ENCODE data around the gene EFHC2. TPM values are rescaled to one million over a fixed set of nuclear protein-coding genes. Genes with fewer than 3 reads are reported as not detected.

Gene EFHC2
- total RNA-seq, 1 donor from 2014 or later = 3.2 TPM

- H3K27ac ChIP-seq = no peak overlapping the region
- TF ChIP-seq CTCF (IDR thresholded peaks at IDR 0.05) = no peak
- no peak for TF ChIP-seq POLR2AphosphoS5 (IDR thresholded peaks at IDR 0.05; ENCODE audit: insufficient read depth in 1 of 2, low read depth in 1 of 2)
- no peak for TF ChIP-seq POLR2A (IDR thresholded peaks at IDR 0.05)
- intact Hi-C loops (cut with DNase I) = no loop called here
- DNase-seq (ENCODE audit: extremely low spot score in 2 of 2) = no peak
- no peaks in the 10 kb centered on the region for H3K36me3 ChIP-seq
- H3K4me1 ChIP-seq = no peaks in the 10 kb centered on the region
- no peak overlapping the region for H3K4me3 ChIP-seq
- H3K27me3 ChIP-seq = no peaks in the 10 kb centered on the region
- no peaks in the 10 kb centered on the region for H3K9me3 ChIP-seq
Observed at GRCh38 chrX:44314259-44314734, 29.2 kb downstream of the EFHC2 start.

GRCh38 chrX:44312421-44312820, 31.1 kb downstream of the EFHC2 start:
- Histone ChIP-seq H3K27me3 (no peaks in the 10 kb centered on the region), H3K9me3 (no peaks in the 10 kb centered on the region), H3K4me3 (no peak overlapping the region), H3K36me3 (no peaks in the 10 kb centered on the region), H3K27ac (no peak overlapping the region), H3K4me1 (no peaks in the 10 kb centered on the region)
- no peak for DNase-seq (ENCODE audit: extremely low spot score in 2 of 2)
- intact Hi-C loops (cut with DNase I) = no loop called here
- TF ChIP-seq POLR2AphosphoS5 (IDR thresholded peaks at IDR 0.05; ENCODE audit: insufficient read depth in 1 of 2, low read depth in 1 of 2) (no peak), POLR2A (IDR thresholded peaks at IDR 0.05) (no peak), CTCF (IDR thresholded peaks at IDR 0.05) (no peak)

GRCh38 chrX:44310227-44310626, 33.2 kb downstream of the EFHC2 start:
- H3K27ac ChIP-seq = no peak overlapping the region
- H3K27me3 ChIP-seq = no peaks in the 10 kb centered on the region
- no peaks in the 10 kb centered on the region for H3K9me3 ChIP-seq
- no peaks in the 10 kb centered on the region for H3K4me1 ChIP-seq
- no peak overlapping the region for H3K4me3 ChIP-seq
- no peak for DNase-seq (ENCODE audit: extremely low spot score in 2 of 2)
- TF ChIP-seq POLR2A (IDR thresholded peaks at IDR 0.05) (no peak), POLR2AphosphoS5 (IDR thresholded peaks at IDR 0.05; ENCODE audit: insufficient read depth in 1 of 2, low read depth in 1 of 2) (no peak), CTCF (IDR thresholded peaks at IDR 0.05) (no peak)
- intact Hi-C loops (cut with DNase I) = no loop called here
- no peaks in the 10 kb centered on the region for H3K36me3 ChIP-seq

GRCh38 chrX:44308869-44309268, 34.6 kb downstream of the EFHC2 start:
- Histone ChIP-seq H3K36me3 (no peaks in the 10 kb centered on the region), H3K4me1 (no peaks in the 10 kb centered on the region), H3K27me3 (no peaks in the 10 kb centered on the region), H3K9me3 (no peaks in the 10 kb centered on the region), H3K4me3 (no peak overlapping the region), H3K27ac (no peak overlapping the region)
- TF ChIP-seq POLR2A (IDR thresholded peaks at IDR 0.05) (no peak), CTCF (IDR thresholded peaks at IDR 0.05) (no peak), POLR2AphosphoS5 (IDR thresholded peaks at IDR 0.05; ENCODE audit: insufficient read depth in 1 of 2, low read depth in 1 of 2) (no peak)
- no peak for DNase-seq (ENCODE audit: extremely low spot score in 2 of 2)
- intact Hi-C loops (cut with DNase I) = no loop called here

GRCh38 chrX:44306356-44306755, 37.1 kb downstream of the EFHC2 start:
- TF ChIP-seq POLR2AphosphoS5 (IDR thresholded peaks at IDR 0.05; ENCODE audit: insufficient read depth in 1 of 2, low read depth in 1 of 2) (no peak), POLR2A (IDR thresholded peaks at IDR 0.05) (no peak), CTCF (IDR thresholded peaks at IDR 0.05) (no peak)
- no peaks in the 10 kb centered on the region for H3K27me3 ChIP-seq
- intact Hi-C loops (cut with DNase I) = no loop called here
- no peaks in the 10 kb centered on the region for H3K4me1 ChIP-seq
- DNase-seq (ENCODE audit: extremely low spot score in 2 of 2) = no peak
- no peaks in the 10 kb centered on the region for H3K9me3 ChIP-seq
- no peak overlapping the region for H3K4me3 ChIP-seq
- no peak overlapping the region for H3K27ac ChIP-seq
- no peaks in the 10 kb centered on the region for H3K36me3 ChIP-seq

All from vagina (tissue), 2 donors.